ENCODE measurements around the gene AGTR1.
"Not testable (repeated sequence)": the region's sequence is repeated elsewhere in the genome, so short reads cannot be mapped to it uniquely, and the experiment has no call there.

Gene AGTR1

GRCh38 chr3:148718982-148719862 is 21.5 kb downstream of the AGTR1 start:
- DNase-seq: no peak

DNA sequence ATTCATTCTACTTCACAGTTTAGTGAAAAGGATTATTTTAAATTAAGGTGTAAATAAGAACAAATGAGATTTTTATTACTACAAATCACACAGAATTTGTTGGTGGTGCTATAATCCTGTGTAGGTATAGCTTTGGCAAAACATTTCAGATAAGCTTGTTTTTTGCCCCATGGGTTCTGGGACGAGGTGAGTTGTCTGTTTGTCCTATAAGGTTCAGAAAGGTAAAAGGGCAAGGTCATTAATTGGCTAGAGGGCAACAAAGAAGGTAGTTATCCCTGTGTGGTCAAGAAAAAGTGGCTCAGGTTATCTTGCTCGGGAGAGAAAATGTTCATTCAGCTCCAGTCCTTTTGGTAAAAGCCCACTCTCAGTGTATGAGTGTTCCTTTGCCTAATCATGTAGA is 23.2 kb downstream of the AGTR1 start:
- no peak for DNase-seq

- DNase-seq: no peak
Measured at GRCh38 chr3:148723631-148724030, 25.9 kb downstream of the AGTR1 start.

GRCh38 chr3:148727231-148727630 is 29.5 kb downstream of the AGTR1 start:
- no peak for DNase-seq

DNA sequence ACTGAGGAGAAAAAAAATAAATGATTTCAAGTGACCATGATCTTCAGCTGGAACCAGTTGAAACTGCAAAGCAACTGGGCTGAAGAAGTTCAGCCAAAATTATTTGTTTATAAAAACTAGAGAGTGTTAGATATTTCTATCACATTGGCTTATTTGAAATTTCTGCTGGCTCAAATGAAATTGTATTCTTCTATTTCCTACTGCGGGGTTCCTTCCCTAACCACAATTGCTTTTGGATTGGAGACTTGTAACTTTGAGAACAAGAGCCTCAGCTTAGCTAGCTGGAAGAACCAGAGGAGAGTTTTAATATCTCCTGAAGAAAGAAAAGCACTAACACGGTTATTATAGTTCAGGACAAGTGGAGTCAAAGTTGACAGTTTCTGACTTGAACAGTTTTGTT is 31.1 kb downstream of the AGTR1 start:
- DNase-seq: no peak

- DNase-seq: no peak
Measured at GRCh38 chr3:148729476-148730055, 31.9 kb downstream of the AGTR1 start.

DNA sequence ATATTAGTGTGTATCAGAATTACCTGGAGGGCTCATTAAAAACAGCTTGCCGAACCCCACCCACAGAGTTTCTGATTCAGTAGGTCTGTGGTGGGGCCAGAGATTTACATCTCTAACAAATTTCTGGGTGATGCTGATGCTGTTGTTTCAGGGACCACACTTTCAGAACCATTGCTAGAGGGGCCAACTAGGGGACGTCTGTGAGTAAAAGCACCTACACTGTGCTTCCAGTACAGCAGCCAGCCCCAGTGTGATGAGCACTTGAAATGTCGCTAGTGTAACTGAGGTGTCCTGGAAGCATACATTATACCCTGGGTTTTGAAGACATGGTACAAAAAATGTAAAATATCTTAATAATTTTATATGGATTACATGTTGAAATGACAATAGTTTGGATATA is 33.0 kb downstream of the AGTR1 start:
- no peak for DNase-seq

DNA sequence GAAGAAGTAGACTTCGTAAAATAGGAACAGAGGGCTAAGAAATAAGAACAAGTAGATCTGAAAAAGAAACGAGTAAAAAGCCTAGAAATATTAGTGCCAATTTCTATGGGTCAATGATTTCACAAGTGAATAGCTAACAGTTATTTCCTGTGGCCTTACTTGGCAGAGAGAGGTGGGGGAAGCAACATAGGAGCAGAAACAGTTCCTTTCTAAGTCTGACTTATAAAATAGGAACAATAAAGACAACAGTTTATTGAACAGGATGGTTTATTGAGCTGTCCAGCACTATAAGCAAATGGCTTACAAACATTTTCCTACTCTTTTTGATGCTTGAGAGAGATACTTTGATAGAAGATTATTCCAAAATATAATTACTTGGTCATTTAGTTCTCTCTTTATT is 37.9 kb downstream of the AGTR1 start:
- no peak for DNase-seq

DNA sequence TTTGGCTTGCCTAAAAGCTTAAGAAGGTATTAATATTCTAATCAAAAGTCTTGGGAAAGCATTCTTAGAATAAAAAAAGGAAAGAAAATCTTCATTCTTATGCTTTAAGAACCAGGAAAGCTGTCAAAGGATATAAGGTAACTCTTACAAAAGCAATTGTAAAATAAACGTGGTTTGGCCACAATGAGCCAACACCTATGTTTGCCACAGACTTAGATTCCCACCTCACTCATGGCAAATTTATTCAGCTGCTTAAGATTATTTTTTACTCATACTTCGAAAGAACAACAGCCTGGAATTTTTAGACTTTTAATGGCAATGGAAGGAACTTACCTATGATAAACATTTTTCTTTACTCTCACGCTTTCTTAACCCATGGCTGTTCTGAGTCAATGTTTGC is 38.4 kb downstream of the AGTR1 start:
- DNase-seq: no peak

DNA sequence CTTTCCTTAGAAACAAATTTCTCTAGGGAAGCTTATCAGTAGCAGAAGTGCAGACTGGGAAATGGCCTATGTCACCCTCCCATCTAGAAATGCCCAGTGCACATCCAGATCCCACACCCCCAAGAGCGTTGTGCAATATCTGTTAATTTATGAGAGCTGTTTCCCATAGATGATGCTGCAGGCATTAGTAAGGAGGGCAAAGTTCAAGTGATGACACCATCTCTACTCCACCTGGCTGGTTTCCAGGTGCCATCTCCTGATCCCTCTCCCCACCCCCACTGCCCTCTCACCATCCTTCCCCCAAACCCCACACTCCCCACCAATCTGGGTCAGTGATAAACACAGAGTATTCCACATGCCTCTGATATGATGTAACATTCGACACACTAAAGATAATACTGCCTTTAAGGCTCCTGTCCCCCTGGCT is 39.4 kb downstream of the AGTR1 start:
- no peak for DNase-seq

DNA sequence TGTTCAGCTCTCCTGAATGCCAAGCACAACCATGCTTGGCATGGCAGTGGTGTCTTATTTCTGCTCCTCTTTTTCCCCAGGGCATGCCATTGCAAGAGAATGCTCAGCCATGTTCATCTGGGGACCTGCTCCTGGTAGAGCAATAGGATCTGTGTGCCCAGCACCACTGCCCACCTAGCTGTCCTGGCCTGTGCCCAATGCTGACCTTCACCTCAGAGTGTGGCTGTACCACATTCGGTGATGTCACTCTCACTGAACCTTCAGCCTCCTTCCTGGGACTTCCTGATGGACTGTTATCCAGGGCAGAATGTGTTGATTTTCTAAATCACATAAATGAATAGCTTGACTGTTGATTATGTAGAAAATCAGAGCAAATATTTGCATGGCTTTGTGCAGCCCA is 42.0 kb downstream of the AGTR1 start:
- DNase-seq: no peak

DNA sequence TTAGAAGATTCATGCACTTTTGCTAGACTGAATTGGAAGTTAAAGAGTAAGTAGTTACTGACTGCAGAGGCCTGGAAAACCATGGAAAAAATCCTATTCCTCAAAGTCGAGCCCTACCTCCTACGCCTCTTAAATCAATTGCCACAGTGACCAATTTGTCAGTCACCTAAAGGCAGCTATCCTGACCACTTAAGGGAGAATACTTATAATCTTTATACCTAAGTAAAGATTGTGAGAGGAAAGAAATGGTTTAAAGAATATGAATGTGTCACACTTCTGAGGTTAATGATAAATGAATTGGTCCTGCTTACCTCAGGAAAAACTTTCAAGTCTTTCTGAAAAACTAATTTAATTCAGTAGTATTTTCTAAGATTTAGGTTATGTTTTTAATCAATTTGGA is 42.6 kb downstream of the AGTR1 start:
- no peak for DNase-seq

DNA sequence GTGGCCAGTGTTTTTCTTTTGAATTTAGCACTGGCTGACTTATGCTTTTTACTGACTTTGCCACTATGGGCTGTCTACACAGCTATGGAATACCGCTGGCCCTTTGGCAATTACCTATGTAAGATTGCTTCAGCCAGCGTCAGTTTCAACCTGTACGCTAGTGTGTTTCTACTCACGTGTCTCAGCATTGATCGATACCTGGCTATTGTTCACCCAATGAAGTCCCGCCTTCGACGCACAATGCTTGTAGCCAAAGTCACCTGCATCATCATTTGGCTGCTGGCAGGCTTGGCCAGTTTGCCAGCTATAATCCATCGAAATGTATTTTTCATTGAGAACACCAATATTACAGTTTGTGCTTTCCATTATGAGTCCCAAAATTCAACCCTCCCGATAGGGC is 43.5 kb downstream of the AGTR1 start:
- DNase-seq: no peak

GRCh38 chr3:148742118-148742517 is 44.4 kb downstream of the AGTR1 start:
- DNase-seq: no peak

DNA sequence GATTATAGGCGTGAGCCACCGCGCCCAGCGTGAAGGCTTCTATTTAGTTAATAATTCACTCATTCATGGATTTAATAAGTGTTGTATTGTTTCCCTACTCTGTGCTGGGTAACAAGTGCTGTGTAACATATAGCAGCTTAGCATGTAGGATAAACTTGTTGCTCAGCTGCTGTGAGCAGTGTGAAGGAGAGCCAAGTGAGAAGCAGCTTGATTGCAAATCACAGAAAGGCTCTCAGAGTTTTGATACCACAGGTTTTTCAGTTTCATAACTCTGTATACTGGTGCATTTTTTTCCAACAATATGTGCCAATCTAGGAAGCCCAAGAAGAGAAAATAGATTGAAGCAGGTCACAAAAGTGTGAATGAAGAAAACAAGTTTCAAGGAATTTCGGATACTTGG is 48.4 kb downstream of the AGTR1 start:
- DNase-seq: no peak

DNA sequence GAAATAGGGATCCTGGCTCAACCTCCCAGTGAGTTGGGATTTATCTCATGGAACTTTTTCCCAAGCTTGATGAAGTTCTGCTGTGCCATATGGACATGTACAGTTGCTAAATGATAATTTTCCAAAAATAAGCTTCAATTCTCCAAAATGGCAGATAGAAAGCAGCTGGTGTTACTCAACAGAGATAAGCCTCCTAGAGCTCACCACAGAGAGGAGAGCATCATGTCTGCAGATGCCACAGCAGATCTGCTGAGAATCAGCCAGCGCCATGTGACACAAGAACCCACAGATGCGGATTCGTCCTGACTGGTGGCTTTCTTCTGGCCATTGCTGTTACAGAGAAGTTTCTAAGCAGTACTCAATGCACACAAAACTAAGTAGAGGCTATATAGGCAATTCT is 50.6 kb downstream of the AGTR1 start:
- DNase-seq: no peak

DNA sequence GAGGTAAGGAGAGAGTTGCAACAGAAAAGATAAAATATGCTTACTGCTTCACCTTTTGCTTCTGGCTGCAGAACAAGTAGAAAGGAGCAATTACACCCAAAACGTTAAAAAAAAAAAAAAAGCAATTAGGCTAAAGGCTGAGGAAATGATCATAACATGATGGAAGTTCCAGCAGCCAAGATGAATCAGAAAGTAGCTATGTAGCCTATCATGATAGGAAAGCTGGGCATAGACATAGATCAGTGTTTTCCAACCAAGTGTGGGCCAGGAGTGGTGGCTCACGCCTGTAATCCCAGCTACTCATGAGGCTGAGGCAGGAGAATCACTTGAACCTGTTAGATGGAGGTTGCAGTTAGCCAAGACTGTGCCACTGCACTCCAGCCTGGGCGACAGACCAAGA is 52.6 kb downstream of the AGTR1 start:
- no peak for DNase-seq

GRCh38 chr3:148751461-148751860 is 53.8 kb downstream of the AGTR1 start:
- no peak for DNase-seq

DNA sequence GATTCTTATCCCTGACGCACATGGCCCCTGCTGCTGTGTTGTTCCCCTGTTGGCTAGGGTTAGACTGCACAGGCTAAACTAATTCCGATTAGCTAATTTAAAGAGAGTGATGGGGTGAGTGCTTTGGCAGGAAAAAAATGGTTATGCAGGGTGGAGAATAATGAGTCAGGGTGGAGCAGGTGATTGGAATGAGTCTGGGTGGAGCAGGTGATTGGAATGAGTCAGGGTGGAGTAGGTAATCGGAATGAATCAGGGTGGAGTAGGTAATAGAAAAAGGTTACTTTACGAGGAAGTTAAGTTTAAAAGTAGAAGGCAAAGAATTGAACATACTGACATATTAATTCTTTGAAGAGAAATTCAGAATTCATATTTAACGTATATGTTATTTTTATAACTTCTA is 55.7 kb downstream of the AGTR1 start:
- not testable (repeated sequence) for DNase-seq

- no peak for DNase-seq
Measured at GRCh38 chr3:148755570-148755969, 57.9 kb downstream of the AGTR1 start.

GRCh38 chr3:148756311-148756710 is 58.6 kb downstream of the AGTR1 start:
- no peak for DNase-seq

GRCh38 chr3:148757238-148758215 is 59.8 kb downstream of the AGTR1 start:
- no peak for DNase-seq

- DNase-seq: no peak
Measured at GRCh38 chr3:148758303-148758884, 60.7 kb downstream of the AGTR1 start.

Data from GOT3 (cell line).